ENCODE results near the gene RGS10.
A peak's percentile ranks its signal among the peaks of the same experiment; 100 is the strongest.

Gene RGS10

GRCh38 chr10:119517235-119518141 lies 25.0 kb downstream of the RGS10 start:
- peak; percentile 42 for DNase-seq

DNA sequence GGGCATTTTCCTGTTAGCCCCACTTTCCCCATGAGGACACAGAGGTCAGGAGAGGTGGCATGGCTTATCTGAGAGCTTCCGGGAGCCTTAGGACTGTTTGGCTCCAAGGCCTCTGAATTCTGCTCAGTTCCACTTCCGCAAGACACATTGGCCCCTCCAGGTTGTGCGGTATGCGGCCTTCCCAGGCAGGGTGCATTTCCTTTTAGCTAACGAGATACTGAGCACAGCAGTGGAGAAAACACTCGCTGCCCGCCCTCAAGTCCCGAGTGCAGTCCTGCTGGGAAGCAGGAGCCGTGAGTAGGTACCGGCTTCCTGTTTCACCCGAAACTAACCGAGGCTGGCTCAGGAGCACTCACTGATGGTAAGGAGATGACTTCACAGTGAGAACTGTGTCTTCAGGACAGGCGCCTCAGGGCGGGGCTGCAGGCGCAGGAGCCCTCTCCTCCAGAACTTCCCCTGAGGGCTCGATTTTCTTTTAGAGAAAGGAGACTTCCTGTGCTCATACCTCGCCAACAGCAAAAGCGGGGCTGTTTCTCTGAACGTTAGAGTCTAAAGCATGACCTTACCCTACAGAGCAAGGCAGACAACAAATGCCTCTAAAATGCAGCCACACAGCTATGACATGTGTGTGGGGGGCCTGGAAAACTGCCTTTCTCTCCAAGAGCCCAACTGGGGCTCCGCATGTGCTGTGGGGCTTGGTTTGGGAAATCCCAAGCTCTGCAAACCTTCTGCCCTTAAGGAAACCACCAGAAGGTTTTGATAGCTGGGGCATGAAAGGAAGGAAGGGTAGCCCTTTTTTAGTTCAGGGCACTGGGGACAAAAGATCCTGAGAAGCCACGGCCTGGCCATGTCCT lies 25.9 kb downstream of the RGS10 start:
- peak; percentile 55 for DNase-seq

GRCh38 chr10:119515511-119516045 lies 26.9 kb downstream of the RGS10 start:
- DNase-seq: no peak

GRCh38 chr10:119514819-119515218 lies 27.7 kb downstream of the RGS10 start:
- DNase-seq: no peak

DNA sequence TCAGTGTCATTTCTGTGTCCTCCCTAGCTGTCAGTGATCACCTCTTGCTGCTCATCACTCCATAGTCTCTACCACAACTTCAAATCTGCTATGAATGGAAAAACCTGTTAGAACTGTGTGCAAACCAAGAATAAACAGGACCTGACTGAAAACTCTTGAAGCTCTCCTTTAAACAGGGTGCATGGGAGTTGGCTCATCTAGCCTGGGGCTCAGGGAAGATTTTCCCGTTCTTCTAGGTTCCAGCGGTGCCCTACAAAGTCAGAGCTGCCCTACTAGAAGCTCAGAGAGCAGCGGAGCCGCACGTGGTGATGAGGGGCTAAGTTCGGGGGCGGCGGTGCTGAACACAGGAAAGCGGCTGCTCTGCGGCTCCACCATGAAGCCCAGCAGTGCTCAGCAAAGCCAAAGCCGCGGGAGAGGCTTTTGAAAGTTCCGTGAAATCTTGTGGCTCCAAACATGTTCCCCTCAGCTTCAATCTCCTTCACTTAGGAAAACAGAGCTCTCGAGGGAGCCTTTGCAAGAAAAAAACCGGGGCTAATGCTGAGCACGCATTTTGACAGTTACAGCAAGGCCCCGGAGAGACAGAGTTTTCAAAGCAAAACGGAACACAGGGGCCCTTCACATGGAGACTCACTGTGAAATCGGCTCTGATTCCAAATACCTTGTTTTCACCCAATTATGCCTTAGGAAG lies 30.5 kb downstream of the RGS10 start:
- DNase-seq: no peak

DNA sequence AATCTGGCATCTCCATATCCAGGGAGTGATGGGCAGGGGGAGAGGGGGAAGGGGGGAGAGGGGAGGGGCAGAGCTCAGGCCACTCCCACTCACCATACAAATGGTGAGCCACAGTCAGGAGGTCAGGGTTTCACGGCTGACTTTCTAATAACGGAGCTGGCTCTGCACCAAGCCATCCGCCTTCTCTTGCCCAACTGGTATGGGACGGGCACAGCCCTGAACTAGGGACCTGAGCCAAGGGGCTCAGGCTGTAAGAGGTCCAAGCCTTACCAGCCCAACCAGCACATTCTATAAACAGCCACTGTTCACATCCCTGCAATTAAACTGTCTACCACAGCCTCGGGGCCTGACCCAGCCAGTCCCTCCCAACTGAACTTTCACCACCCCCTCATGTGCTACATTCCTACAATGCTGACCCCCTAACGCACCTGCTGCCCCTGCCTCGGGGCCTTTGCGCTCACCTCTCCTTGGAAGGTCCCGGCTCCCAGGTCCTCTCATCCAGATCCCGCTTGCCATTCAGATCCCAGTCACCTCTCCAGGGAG lies 32.5 kb downstream of the RGS10 start:
- no peak for DNase-seq

GRCh38 chr10:119507115-119507514 lies 35.4 kb downstream of the RGS10 start:
- no peak for DNase-seq

DNA sequence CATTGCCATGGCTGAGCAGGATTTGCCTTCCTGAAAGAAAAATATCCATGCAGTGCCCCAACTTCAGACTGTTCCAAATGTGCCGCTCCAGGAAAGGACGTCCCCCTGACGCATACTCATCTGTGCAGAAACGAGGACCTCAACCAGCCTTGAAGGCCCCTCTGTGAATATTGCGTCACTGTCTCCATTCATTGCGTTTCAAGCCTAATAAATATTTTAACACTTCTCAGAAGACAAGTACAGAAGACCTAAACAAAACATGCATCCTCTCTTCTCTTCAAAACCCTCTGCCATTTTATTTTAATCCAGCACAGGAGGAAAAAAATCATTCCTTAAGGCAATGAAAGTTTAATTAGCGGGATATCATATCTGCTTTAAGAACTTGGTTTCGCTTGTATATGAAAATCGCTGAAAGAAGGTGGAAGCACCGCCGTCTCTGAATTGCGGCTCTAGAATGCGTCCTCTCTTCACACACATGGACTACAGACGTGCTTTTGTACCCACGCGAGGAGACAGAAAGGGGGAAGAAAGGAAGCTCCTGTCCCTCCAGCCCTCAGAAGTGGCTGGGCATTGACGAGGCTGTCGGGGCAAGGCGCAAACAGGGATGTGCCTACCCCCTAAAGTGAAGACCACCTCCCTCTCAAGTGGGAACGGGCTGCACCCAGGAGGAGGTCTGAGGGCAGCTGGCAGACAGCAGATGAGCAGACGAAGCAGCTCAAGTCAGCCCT lies 36.8 kb downstream of the RGS10 start:
- DNase-seq: no peak

DNA sequence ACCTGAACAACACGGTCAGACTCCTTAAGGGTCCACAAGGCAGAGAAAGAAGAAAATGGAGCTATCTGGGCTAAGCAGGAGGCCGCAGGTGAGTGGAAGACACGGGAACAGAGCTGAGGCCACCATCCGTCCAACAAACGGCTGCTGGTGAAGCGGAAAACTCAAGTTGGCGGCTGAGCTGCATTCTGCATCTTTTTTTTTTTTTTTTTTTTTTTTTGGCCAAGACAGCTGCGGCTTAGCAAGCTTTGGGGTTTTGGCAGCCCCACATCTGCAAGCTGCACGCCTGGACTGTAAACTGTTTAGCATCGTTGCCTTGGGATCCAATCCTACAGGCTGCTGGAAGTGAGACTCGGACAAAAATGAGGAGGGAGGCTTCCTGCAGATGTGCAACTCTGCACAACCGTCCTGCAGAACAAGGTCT lies 37.4 kb downstream of the RGS10 start:
- DNase-seq: no peak

DNA sequence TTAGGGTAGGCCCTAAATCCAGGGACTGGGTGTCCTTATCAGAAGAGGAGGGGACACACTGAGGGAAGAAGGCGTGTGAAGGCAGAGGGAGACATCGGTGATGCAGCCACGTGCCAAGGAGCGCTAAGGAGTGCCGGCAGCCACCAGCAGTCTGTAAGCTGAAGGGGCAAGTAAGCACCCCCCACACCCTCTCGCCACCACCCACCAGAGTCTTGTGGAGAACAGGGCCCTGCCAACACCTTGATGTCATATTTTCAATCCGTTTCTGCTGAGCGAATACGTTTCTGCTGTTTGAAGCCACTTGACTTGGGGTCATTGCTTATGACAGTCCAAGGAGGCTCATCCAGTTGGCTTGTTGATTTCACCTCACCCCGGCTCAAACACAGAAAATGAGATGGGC lies 37.9 kb downstream of the RGS10 start:
- no peak for DNase-seq

DNA sequence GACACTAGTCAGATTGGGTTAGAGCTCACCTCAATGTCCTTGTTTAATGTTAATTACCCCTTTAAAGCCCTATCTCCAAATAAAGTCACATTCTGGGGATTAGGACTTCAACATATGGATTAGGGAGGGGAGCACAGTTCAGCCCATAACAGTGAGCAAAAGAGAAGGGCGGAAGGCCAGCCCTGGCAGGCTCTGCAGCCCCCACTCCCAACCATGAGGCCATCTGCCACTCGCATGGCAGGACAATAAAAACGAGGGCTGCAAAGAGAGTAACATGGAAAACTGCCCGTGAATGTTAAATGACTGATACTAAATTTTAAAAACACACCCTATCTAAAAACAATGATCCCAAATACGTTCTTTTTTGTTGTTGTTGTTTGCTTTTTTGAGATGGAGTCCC lies 38.7 kb downstream of the RGS10 start:
- DNase-seq: no peak

- DNase-seq: peak; percentile 30
Measured at GRCh38 chr10:119502618-119503155, 39.8 kb downstream of the RGS10 start.

DNA sequence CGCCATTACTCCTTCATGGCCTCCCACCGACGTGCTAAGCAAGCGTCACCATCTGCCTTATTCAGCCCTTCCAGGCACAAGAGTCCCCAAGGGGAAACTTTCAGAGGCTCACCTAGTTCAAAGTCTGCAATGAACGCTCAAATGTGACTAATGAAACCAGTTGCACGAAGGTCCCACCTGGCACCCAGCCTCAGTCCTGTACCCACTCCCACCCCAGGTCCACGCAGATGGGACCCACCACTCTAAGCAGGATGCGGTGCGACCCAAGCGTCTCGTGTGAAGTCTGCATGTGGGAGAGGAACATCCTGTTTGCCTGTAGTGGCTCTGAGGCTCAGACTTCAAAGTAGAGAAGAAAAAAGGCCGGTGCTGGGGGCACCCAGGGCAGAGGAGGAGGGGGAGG lies 40.3 kb downstream of the RGS10 start:
- peak; percentile 88 for DNase-seq

DNA sequence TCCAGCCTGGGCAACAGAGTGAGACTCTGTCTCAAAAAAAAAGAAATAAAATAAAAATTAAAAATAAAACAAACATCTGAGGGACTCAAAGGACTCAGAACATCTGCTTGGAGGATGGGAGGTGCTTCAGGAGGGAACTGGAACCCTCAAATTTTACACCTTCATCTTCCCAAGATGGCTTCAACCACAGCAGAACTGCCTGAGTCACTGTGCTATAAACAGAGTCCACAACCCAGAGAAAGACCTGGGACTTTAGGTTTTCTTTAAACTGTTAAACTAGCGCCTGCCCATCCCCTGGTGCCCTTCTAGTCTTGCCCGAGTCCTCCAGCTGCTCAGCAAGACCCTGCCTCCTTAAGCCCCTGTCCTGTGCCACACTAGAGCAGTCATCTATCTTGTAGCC lies 40.8 kb downstream of the RGS10 start:
- peak; percentile 35 for DNase-seq

DNA sequence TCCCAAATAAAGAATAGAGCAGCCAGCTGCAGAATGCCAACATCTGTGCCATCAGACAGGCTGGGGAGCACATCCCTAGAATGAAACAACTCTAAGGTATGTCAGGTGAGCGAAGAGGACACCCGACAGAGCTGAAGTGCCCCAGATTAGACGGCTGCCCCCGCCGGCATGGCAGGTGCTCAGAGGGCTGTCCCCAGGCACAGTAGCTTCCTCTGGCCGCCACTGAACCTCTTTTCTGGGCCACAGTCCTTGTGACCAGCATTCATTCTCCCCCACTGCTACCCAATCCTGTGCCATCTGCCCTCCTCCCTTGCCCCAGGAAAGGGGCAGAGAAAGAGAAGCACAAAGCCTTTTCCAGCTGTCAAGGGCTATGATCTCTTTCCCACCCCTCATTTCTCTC lies 41.7 kb downstream of the RGS10 start:
- no peak for DNase-seq

GRCh38 chr10:119500123-119500795 lies 42.3 kb downstream of the RGS10 start:
- no peak for DNase-seq

DNA sequence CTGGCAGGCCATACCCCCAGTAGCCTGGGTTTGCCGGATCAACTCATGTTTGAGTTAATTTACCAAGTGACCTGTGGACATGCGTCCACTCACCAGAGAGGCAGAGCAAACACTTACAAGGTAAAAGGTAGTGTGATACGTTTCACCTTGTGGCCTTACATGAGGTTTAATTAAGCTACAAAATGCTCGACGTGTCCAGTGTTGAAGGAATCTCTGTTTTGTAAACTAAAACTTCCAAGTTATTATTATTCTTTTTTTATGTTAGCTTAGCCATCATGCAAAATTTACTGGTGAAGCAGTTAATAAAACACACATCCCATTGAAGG lies 42.9 kb downstream of the RGS10 start:
- DNase-seq: no peak

DNA sequence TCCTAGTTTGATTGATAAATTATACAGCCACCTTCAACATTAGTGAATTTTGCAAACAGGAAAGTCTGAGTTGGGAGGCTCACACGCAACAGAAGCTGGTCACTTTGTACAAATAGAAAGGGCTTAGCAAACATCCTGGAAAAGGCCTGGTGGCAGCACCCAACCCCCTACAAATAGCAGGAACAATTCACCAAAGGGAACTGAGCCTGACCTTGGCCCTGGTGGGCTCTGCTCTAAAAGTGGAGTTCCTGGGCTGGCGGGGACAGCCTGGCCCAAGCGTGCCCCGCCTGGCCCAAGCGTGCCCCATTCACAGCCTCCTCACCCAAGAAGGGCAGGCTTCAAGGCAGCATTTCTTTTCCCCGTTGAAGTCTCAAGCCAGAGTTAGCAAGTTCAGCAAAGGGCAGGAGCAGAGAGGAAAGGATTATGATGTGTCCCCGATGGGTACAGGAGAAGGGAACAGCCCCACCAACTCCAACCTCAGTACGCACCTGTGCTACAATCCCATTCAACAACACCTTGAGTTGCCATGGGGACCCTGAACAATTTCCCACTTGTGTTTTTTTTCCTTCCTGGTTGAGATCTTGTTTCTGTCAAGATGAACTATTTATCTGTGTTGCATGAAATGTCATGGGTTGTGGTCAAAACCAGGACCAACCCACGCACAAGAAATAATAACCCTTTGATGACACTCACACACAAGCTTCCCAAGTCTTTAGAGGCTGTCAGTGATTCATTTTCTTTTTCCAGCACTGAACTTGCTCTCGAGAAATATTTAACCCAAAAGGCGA lies 43.4 kb downstream of the RGS10 start:
- no peak for DNase-seq

GRCh38 chr10:119497243-119497642 lies 45.3 kb downstream of the RGS10 start:
- DNase-seq: no peak

GRCh38 chr10:119496273-119496672 lies 46.2 kb downstream of the RGS10 start:
- no peak for DNase-seq
